Fibroblast of mammary gland (primary cell): ENCODE measurements around the gene TEX29.

Experiments used
- DNase-seq: peaks from one replicate; pipeline ENCODE4 v3.0.0-alpha.2; 2010; ENCODE audit warnings: low read depth
- H3K4me3 ChIP-seq: 2 replicates; pipeline ENCODE4 v1.5.1; 2011; ENCODE audit warnings: low read depth, mild to moderate bottlenecking, low read length, moderate library complexity; ENCODE audit not compliant: control insufficient read depth
- TF ChIP-seq, protein P1 (sequence below): conservative IDR thresholded peaks from 2 replicates; pipeline ENCODE4 v1.5.1; 2011; ENCODE audit warnings: low read depth, low read length, inconsistent platforms; ENCODE audit not compliant: control insufficient read depth, insufficient read depth

The TEX29 gene

GRCh38 chr13:111319521-111319920, 921 bp upstream of the TEX29 start:
- no peak for DNase-seq
- TF ChIP-seq, protein P1, sequence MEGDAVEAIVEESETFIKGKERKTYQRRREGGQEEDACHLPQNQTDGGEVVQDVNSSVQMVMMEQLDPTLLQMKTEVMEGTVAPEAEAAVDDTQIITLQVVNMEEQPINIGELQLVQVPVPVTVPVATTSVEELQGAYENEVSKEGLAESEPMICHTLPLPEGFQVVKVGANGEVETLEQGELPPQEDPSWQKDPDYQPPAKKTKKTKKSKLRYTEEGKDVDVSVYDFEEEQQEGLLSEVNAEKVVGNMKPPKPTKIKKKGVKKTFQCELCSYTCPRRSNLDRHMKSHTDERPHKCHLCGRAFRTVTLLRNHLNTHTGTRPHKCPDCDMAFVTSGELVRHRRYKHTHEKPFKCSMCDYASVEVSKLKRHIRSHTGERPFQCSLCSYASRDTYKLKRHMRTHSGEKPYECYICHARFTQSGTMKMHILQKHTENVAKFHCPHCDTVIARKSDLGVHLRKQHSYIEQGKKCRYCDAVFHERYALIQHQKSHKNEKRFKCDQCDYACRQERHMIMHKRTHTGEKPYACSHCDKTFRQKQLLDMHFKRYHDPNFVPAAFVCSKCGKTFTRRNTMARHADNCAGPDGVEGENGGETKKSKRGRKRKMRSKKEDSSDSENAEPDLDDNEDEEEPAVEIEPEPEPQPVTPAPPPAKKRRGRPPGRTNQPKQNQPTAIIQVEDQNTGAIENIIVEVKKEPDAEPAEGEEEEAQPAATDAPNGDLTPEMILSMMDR = no peak
- no peak overlapping the region for H3K4me3 ChIP-seq

DNA sequence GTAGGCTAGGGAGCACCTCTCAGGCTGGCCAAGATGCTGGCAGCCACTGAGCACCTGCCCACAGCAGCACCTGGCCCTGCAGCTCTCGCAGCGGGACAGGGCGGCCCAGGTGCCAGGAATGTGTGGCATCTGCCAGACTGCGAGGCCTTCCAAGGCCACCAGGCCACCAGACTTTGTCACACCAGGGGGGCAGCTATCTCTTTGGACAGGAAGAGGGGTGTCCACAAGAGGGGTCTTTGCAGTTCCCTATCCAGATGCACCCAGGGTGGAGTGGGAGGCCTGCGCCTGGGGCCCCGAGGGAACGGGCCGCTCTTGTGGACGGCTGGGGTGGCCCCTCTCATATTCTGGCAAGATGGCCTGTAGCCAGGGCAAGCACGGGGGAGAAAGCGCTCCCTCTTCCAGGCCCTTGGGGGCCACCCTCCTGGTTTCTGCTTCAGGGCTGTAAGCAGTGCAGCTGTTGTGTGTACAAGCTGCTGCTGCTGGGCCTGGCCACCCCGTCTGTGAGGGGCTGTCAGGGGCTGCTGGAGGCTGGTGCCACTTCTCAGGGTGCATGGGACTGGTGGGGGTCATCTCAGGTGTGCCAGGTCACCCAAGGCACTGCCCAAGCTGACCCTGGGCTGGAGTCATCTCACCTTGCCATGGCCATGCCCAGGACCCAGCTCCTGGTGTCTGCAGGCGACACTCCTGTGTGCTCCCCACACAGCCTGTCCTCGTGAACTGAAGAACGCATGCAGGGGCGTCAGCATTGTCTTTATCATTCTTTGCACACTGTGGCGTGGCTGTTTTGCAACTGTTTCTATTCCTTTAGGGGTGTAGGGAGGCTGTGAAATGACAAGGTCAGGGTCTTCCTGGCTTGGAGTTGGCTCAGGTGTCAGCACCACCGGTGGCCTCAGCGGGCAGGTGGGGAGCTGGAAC, 1.8 kb downstream of the TEX29 start:
- H3K4me3 ChIP-seq = no peak overlapping the region
- DNase-seq = no peak
- TF ChIP-seq, protein P1 = no peak

GRCh38 chr13:111322916-111323331, 2.5 kb downstream of the TEX29 start:
- no peak for DNase-seq
- TF ChIP-seq, protein P1 = no peak

GRCh38 chr13:111323549-111323948, 3.1 kb downstream of the TEX29 start:
- H3K4me3 ChIP-seq = no peak overlapping the region
- no peak for DNase-seq
- TF ChIP-seq, protein P1 = no peak

More at GRCh38 chr13:111322916-111323331, 2.5 kb downstream of the TEX29 start:
- no peak overlapping the region for H3K4me3 ChIP-seq

DNA sequence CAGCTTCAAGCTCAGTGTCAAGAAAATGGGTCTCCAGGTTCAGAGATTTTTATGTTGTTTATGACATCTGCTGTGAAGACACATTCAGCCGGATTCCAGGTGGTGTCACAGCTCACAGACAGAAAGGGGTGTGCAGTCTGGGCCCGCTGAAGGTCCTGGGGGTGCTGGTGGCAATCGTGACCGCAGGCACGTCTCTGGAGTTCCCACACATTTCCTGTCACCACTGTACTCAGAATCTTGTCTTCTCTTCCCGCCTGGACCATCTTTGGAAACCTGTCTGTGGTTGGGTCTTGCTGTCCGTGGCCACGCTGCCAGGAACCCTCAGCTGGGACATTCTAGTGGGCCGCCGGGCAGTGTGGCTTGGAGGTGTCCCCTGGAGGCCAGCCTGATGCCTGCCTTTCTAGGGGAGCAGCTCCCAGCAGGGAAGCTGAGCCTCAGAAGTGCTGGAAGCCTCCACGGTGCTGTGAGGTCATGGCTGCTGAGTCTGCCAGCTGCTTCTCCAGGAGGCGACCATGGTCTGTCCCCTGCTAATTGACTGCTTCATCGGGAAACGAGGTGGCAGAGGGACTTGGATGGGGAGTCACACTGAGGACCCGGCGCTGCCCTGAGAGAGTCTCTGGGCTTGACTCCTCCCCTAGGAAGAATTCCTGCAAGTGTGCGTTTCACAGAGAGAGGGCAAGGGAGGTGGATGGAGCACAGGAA, 3.7 kb downstream of the TEX29 start:
- H3K4me3 ChIP-seq = no peak overlapping the region
- no peak for DNase-seq
- TF ChIP-seq, protein P1 = no peak

GRCh38 chr13:111324736-111325135, 4.3 kb downstream of the TEX29 start:
- TF ChIP-seq, protein P1 = no peak
- H3K4me3 ChIP-seq = no peak overlapping the region
- DNase-seq = no peak
